CD4-positive, alpha-beta T cell treated with Interleukin-4 for 4 hours (primary cell): ENCODE results near the gene GRIK5.

Experiments used
- DNase-seq: peaks from one replicate; pipeline ENCODE4 v3.0.0-alpha.2; 2020

Gene GRIK5

DNA sequence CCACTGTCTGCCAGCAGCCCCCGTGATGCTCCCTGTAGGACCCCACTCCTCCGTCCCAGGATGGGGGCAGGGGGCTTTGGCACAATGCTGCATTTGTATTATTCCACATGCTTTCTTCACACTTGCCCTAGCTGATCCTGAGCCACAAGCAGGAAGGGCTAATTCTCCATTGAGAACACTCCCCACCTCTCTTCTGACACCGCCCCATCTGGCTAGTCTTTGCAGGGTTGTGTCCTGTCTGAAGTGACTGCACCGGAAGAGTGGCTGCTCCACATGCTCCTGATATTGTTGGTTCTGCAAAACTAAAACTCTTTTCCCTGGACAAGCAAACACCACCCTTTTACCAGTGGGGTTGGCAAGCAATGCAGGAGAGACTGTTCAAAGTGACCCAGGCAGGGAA lies 23.9 kb upstream of the GRIK5 start:
- no peak for DNase-seq

DNA sequence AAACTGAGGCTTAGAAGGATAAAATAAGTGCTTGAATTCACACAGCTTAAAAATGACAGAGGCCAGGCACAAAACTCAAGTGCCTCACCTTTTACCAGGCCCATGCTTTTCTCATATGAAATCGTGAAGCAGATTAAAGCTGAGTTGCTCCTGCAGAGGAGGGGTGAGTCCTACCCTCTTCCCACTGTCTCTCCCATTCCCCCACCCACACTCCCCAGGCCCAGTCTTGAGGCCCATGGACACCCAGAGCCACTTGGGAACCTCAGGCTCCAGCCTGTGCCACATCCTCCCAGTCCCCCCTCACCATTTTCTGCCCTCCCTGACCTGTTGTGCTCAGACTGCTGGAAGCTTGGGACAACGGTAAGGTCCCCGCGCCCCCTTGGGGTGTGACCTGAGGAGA lies 23.5 kb upstream of the GRIK5 start:
- DNase-seq = no peak

DNA sequence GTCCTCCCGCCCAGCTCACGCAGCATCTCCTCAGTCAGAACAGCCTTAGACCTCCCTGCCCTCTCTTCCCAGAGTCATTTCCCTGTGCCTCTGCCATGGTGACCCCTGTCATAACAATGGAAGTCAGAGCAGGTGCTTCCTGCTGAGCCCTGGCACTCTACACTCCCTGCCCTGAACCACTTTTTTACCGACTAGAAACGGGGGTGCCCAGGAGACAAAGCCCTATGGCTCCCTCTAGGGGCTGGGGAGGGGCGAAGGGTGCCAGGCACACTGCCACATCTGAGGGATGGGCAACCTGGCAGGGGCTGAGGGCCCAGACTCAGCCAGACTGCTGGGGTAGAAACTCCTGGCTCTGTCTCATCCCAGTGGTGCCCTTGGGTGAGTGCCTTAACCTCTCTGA lies 22.3 kb upstream of the GRIK5 start:
- DNase-seq = peak; percentile 33

DNA sequence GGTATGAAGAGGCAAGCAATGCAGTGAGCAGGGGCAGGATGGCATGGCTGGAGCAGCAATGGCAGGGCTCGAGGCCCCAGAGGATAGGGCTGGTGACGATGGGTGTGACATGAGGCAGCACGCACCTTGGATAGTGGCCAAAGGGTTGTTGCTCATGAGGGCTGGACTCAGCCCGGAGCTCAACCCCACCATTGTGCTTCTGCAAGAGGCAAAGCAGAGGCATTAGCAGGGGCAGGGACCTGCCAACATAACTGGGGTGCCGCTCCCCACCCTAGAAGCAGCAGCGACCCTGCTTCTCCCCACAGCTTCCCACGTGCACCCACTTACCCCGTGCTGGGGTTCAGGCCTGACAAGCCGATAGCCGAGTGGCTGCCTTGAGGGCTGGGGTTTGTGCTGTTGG lies 21.7 kb upstream of the GRIK5 start:
- no peak for DNase-seq

DNA sequence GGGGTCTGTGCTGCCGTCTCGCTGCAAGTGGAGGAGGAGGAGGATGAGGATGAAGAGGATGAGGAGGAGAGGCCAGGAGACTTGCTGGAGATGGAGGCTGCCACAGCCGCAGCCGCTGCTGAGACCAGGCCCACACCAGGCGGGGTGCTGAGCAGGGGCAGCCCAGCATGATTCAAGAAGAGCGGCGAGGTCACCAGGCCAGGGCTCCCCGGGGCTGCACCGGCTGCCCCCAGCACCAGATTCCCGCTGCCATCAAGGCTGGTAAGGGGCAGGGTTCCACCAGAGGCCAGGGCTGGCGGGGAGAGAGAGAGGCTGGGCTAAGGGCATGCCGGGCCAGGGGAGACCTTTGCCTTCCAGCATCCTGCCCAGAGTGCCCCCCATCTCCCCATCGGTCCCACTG lies 21.3 kb upstream of the GRIK5 start:
- DNase-seq = no peak

DNA sequence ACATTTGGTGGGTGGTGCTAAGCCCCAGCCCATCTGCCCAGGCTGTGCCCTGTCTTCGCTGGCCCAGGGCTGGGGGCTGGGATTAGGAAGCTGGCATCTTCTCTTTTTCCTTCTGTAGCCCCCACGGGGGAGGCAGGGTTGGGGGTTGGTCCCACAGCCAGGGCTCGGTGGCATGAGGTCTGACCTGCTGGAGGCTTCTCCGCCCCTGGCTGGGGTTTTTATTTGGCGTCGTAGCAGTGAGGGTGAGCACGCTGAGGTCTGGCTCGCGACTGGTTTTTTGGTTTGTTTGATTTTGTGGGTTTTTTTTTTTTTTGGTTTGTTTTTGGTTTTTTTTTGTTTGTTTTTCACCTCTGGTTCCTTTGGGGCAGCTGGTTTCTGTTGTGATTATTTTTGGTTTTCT lies 20.7 kb upstream of the GRIK5 start:
- DNase-seq = no peak

DNA sequence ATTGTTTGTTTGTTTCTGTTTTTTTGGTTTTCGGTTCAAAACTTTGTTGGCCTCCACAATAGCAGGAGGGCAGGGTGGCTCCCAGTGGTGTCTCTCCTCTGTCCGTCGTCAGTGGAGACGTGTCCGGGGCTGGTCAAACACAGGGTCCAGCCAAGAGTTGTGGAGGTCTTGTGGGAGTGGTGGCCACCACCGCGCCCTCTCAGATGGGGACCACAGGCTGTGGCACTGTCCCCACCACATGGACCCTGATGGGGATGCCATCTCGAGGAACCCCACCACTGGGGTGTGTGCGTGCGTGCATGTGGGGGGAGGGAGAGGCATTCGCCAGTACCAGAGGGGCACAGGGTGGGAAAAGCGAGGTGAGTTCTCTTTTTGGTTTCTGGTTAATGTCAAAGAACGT lies 19.8 kb upstream of the GRIK5 start:
- DNase-seq = no peak

DNA sequence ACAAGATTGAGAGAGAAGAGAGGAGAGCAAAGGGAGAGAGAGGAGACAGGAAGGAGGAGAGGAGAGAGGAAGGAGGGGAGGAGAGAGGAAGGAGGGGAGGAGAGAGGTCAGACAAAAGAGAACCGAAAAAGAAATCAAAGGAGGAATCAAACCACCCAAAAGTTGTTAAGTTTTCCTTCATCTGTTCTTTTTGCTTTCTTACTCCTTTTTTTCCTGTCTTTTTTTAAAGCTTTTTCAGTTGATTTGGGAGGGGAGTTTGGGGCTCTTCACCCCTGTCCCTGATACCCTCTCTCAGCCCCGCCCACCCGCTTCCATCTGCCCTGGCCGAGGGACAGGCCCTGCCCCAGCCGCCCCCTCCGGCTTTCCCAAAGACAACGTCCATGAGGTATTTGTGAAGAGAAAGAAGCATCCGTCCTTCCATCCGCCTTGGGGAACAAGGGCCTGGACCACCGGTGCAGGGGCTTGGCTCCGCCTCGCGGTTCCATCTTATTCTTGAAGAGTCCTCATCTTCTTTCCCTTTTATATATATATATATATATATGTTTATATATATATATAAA lies 19.3 kb upstream of the GRIK5 start:
- no peak for DNase-seq

DNA sequence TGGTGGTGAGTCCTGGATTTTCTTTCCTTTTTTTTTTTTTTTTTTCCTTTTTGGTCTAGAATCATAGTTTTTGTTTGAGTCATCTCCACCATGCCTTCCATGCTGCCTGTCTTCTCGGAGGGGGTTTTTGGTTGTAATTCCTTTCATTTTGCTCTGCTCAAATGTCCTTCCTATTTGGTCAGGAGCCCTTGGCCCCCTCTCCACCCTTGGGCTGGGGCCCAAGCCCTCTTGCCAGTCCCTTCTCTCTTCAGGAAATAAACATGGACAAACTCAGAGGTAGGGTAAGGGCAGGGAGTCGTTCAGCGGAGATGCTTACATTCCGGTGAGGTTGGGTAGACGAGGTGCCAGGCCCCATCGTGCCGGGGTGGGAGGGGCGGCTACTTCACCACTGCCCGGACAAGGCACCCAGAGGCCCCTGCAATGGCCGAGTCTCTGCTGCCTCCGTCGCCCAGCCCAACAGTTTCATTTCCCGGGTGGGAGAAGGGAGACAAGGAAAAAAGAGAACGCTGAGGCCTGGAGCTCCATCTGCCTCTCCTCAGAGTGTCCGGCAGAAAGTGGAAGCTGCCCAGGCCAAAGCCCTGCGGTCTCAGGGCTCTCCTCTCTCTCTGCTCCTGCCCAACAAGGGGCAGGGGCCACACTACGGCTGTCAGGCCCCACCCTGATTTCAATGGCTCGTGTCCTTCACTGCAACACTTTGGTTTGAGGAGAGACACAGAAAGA lies 18.6 kb upstream of the GRIK5 start:
- DNase-seq = no peak

DNA sequence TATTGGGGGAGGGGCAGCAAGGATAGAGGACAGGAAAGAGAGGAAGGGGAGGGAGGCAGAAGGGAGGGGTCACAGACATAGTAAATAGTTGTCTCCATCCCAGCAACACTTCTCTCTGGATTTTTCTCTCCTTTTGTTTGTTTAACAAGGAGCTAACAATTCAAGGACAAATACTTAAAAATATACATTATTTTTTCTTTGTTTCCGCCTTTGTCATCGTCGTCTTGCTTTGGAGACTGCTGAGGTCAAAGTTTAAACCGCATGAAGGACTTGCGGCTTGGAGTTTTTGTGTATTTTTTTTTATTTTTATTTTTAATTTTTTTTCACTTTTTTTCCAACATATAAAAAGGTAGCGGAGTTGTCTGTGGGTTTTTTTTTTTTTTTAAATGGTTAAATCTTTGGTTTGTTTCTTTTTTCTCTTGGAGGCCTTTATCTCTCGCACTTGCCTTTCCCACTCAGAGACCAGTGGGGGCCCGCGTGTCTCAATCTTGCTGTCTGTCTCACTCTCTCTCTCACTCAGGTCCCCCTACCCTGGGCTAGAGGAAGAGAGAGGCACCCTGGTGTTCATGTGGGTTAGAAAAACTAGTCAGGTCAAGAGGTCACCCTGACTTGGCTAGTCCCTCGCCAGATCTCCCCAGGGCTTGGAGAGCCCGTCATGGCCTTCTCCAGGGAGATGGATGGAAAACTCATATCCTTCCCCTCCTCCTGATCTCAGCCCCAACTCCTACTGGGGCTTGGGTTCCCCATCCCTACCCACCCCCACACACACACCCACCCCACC lies 17.0 kb upstream of the GRIK5 start:
- no peak for DNase-seq

DNA sequence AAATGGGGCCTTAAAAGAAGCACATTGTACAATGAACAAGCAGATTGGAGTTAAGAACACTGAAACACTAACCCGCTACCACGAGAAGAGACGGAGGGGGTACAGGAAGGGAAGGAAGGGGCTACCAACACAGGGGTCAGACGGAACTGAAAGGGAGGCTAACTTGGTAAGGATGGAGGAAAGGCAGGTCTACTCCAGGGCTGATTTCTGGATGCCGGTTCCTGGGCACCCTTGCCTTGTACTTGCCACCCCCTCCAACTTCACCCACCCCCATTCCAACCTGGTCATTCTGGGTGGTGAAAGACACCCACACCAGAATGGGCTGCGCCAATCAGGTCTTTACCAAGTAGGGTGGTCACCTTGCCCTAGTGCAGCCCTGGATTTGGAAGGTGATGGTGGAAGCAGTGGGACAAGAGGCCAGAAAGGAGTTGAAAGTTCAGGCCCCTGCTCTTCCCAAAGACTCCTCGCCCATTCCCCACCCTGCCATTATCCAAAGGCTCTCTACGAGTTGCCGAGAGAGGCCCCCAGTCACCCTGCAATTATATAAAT lies 16.3 kb upstream of the GRIK5 start:
- DNase-seq = no peak

DNA sequence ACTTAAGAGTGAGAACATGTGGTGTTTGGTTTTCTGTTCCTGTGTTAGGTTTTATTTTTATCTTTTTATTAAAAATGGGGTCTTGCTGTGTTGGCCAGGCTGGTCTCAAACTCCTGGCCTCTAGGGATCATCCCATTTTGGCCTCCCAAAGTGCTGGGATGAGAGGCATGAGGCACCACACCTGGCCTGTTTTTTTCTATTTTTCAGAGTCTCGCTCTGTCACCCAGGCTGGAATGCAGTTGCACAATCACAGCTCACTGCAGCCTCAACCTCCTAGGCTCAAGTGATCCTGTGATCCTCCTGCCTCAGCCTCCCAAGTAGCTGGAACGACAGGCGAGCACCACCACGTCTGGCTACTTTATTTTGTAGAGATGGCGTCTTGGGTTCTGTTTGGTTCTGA lies 13.5 kb upstream of the GRIK5 start:
- DNase-seq = no peak

DNA sequence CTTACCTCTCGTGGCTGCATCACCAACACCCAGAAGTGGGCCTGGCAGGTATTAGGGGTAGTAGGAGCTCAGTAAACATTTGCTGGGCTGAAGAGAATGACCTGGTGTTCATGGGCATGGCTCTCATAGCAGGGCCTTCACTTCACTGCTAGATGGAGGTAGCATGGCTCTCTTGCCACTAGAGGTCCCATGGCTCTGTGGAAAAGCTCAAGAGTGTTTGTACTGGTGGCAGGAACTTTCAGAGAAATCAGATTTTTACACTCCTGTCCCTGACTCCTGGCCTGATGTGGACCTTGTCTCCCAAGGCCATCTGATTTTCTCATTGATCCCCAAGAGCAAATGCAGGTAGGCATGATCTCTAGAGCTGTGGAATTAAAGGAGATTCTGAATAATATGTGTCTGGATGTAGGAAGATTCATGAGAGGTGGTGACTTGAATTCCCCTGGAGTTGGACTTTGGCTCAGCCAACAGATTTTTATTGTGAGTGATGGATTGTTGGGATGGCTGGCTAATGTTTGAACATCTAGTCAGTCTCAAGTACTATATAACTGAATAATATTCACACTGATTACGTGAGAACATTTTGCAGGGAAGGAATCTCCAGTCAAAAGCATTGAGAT lies 11.7 kb upstream of the GRIK5 start:
- peak; percentile 25 for DNase-seq

DNA sequence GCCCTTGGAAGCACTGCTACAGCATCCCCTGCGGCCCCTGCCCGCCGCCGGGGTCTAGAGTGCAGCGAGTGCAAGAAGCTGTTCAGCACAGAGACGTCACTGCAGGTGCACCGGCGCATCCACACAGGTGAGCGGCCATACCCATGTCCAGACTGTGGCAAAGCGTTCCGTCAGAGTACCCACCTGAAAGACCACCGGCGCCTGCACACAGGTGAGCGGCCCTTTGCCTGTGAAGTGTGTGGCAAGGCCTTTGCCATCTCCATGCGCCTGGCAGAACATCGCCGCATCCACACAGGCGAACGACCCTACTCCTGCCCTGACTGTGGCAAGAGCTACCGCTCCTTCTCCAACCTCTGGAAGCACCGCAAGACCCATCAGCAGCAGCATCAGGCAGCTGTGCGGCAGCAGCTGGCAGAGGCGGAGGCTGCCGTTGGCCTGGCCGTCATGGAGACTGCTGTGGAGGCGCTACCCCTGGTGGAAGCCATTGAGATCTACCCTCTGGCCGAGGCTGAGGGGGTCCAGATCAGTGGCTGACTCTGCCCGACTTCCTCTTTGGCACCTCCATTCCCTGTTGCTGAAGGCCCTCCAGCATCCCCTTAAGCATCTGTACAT lies 10.9 kb upstream of the GRIK5 start:
- no peak for DNase-seq

DNA sequence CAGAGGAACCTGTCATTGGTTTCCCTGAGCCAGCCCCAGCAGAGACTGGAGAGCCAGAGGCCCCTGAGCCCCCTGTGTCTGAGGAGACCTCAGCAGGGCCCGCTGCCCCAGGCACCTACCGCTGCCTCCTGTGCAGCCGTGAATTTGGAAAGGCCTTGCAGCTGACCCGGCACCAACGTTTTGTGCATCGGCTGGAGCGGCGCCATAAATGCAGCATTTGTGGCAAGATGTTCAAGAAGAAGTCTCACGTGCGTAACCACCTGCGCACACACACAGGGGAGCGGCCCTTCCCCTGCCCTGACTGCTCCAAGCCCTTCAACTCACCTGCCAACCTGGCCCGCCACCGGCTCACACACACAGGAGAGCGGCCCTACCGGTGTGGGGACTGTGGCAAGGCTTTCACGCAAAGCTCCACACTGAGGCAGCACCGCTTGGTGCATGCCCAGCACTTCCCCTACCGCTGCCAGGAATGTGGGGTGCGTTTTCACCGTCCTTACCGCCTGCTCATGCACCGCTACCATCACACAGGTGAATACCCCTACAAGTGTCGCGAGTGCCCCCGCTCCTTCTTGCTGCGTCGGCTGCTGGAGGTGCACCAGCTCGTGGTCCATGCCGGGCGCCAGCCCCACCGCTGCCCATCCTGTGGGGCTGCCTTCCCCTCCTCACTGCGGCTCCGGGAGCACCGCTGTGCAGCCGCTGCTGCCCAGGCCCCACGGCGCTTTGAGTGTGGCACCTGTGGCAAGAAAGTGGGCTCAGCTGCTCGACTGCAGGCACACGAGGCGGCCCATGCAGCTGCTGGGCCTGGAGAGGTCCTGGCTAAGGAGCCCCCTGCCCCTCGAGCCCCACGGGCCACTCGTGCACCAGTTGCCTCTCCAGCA lies 10.1 kb upstream of the GRIK5 start:
- DNase-seq = no peak

DNA sequence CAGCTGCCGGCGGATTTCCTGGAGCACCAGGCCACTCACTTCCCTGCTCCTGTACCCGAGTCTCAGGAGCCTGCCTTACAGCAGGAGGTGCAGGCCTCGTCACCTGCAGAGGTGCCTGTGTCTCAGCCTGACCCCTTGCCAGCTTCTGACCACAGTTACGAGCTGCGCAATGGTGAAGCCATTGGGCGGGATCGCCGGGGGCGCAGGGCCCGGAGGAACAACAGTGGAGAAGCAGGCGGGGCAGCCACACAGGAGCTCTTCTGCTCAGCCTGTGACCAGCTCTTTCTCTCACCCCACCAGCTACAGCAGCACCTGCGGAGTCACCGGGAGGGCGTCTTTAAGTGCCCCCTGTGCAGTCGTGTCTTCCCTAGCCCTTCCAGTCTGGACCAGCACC lies 9.3 kb upstream of the GRIK5 start:
- no peak for DNase-seq

DNA sequence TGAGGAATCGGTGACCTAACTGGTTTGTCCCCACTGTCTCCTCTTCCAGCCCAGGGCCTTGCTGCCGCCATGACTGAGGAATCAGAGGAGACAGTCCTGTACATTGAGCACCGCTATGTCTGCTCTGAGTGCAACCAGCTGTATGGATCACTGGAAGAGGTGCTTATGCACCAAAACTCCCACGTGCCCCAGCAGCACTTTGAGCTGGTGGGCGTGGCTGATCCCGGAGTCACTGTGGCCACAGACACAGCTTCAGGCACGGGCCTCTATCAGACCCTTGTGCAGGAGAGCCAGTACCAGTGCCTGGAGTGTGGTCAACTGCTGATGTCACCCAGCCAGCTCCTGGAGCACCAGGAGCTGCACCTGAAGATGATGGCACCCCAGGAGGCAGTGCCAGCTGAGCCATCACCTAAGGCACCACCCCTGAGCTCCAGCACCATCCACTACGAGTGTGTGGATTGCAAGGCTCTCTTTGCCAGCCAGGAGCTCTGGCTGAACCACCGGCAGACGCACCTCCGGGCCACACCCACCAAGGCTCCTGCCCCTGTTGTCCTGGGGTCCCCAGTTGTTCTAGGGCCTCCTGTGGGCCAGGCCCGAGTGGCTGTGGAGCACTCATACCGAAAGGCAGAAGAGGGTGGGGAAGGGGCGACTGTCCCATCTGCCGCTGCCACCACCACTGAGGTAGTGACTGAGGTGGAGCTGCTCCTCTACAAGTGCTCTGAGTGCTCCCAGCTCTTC lies 8.7 kb upstream of the GRIK5 start:
- no peak for DNase-seq

DNA sequence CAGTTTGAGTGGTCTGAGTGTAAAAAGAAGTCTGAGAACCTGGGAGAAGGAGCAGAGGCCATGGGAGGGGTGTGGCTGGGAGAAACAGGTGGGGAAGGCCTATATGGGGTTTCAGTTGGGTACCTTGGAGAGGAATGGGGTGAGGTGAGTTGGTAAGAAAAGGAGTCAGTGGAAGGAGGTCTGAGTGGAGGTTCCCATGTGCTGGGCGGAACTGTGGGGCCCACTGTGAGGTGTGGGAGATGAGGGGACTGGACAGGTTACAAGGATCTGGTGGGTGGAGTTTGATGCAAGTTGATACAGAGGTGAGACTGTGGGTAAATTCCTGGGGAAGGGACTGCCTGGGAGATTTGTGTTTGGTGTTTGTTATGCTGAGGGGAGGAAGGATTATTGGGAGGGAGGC lies 8.1 kb upstream of the GRIK5 start:
- no peak for DNase-seq

DNA sequence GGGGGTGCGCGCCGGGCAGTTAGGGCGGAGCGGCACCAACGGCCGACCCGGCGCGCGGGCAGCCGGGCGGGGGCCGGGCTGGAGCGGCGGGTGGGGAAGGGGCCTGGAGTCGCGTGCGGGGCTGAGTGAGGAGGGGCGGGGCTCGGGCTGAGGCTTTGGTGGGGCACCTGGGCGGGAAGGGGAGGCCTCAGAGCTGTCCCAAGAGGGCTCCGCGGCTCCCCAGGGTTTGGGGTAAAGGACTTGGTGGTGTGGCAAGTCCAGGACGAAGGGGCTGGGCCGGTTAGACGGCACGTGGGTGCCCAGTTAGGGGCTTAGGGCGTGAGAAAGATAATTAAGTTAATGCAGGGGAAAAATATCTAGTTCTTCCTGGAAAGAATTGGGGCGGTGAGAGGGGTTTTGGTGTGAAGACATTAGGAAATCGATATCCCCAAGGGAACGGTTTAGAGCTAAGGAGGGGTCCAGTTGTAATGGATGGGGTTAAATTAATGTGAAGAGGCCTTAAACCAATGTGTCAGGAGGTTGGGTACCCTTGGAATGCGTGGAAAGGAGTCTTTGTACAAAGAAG lies 6.5 kb upstream of the GRIK5 start:
- DNase-seq = no peak

DNA sequence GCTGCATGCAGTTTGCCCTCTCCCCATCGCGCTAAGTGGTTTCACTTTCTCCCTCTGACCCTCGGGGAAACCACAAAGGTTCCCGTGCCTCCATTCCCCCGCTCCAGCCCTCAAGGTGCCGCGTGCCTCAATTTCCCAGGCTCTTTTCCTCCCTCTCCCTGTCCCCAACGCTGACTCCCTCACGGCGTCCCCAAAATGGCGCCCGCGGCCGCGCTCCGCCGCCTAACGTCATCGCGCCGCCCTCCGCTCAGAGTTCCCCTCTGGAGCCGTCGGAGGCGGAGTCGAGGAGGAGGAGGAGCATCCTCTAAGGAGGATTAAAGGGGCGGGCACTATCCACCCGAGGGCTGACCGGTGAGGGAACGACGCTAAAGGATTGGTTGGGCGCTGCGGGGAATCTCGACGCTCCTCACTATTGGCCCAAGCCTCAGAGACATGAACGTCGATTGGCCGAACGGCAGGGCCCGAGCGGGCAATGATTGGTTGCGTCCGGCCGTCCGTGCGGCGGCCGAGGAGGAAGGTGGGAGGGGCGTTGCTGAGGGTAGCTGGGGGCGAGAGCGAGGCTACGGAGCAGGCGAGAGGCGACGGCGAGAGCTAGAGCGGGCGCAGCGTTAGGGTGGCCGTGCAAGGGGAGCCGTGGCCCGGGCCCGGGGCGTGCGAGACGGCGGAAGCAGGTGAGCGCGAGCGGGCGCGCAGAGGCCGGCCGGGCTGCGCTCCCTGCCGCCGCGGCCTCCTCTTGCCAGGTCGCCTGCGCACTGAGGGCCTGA lies 5.8 kb upstream of the GRIK5 start, which contains the start of gene ZNF574:
Gene ZNF574, plus strand, starts transcription at position 551 of the 764 bp plus-strand sequence. CDS start 2,441 bp downstream, outside the sequence.
- DNase-seq = peak; percentile 99
